H9 (cell line): Measurements from ENCODE around the gene TMEM185B. TPM values are rescaled to one million over a fixed set of nuclear protein-coding genes. Genes with fewer than 3 reads are reported as not detected.

Experiments used
- DNase-seq: peaks from one replicate; pipeline ENCODE4 v3.0.0-alpha.2; 2017
- H2AFZ ChIP-seq: one replicate; pipeline ENCODE4 v1.6.1; 2013; ENCODE audit warnings: mild to moderate bottlenecking, low read length, control low read depth, moderate library complexity
- H2AK5ac ChIP-seq: 2 replicates; pipeline ENCODE4 v1.6.1; 2013; ENCODE audit warnings: low read length, control low read depth, mixed read lengths; ENCODE audit not compliant: insufficient read length
- H2BK120ac ChIP-seq: one replicate; pipeline ENCODE4 v1.6.1; 2013; ENCODE audit warnings: low read depth, mild to moderate bottlenecking, low read length, control low read depth, inconsistent platforms; ENCODE audit not compliant: poor library complexity, severe bottlenecking
- H2BK12ac ChIP-seq: 2 replicates; pipeline ENCODE4 v1.6.1; 2013; ENCODE audit warnings: low read length, control low read depth, mixed read lengths, low read depth; ENCODE audit not compliant: insufficient read length
- H2BK15ac ChIP-seq: 2 replicates; pipeline ENCODE4 v1.6.1; 2013; ENCODE audit warnings: low read depth, low read length, control low read depth
- H2BK20ac ChIP-seq: one replicate; pipeline ENCODE4 v1.6.1; 2013; ENCODE audit warnings: low read depth, mild to moderate bottlenecking, low read length, control low read depth, inconsistent platforms; ENCODE audit not compliant: poor library complexity, severe bottlenecking
- H2BK5ac ChIP-seq: 2 replicates; pipeline ENCODE4 v1.6.1; 2013; ENCODE audit warnings: low read length, control low read depth, mixed read lengths; ENCODE audit not compliant: insufficient read length
- H3K14ac ChIP-seq: 2 replicates; pipeline ENCODE4 v1.6.1; 2013; ENCODE audit warnings: low read length, control low read depth; ENCODE audit not compliant: insufficient read depth
- H3K18ac ChIP-seq: 2 replicates; pipeline ENCODE4 v1.6.1; 2013; ENCODE audit warnings: low read depth, mild to moderate bottlenecking, mixed read lengths, low read length, control low read depth; ENCODE audit not compliant: insufficient read length
- H3K23ac ChIP-seq: 2 replicates; pipeline ENCODE4 v1.6.1; 2013; ENCODE audit warnings: low read length, control low read depth, mixed read lengths, low read depth; ENCODE audit not compliant: insufficient read length
- H3K23me2 ChIP-seq: 2 replicates; pipeline ENCODE4 v1.6.1; 2013; ENCODE audit warnings: low read depth, mild to moderate bottlenecking, mixed read lengths, low read length, control low read depth; ENCODE audit not compliant: insufficient read length, poor library complexity, severe bottlenecking
- H3K27ac ChIP-seq: 2 replicates; pipeline ENCODE4 v1.5.1; 2013; ENCODE audit warnings: low read length, control low read depth, mixed read lengths, low read depth; ENCODE audit not compliant: insufficient read length
- H3K27me3 ChIP-seq: 2 replicates; pipeline ENCODE4 v1.6.1; 2013; ENCODE audit warnings: low read length, control low read depth, inconsistent platforms; ENCODE audit not compliant: insufficient read depth
- H3K4ac ChIP-seq: 2 replicates; pipeline ENCODE4 v1.6.1; 2013; ENCODE audit warnings: low read depth, mild to moderate bottlenecking, control low read depth, inconsistent platforms, low read length, moderate library complexity
- H3K4me1 ChIP-seq: 2 replicates; pipeline ENCODE4 v1.6.1; 2013; ENCODE audit warnings: low read length, control low read depth, inconsistent platforms; ENCODE audit not compliant: insufficient read depth
- H3K4me2 ChIP-seq: 2 replicates; pipeline ENCODE4 v1.6.1; 2013; ENCODE audit warnings: low read length, control low read depth, mixed read lengths; ENCODE audit not compliant: insufficient read length, insufficient read depth
- H3K56ac ChIP-seq: 2 replicates; pipeline ENCODE4 v1.6.1; 2013; ENCODE audit warnings: low read depth, mild to moderate bottlenecking, mixed read lengths, low read length, control low read depth; ENCODE audit not compliant: insufficient read length
- H3K79me1 ChIP-seq: 2 replicates; pipeline ENCODE4 v1.6.1; 2013; ENCODE audit warnings: low read depth, mild to moderate bottlenecking, moderate library complexity, low read length, control low read depth, inconsistent platforms; ENCODE audit not compliant: insufficient read depth, poor library complexity, severe bottlenecking
- H3K79me2 ChIP-seq: 2 replicates; pipeline ENCODE4 v1.6.1; 2013; ENCODE audit warnings: low read length, control low read depth, inconsistent platforms; ENCODE audit not compliant: insufficient read depth
- H3K9ac ChIP-seq: 2 replicates; pipeline ENCODE4 v1.6.1; 2013; ENCODE audit warnings: low read length, control low read depth, mixed read lengths; ENCODE audit not compliant: insufficient read length; ENCODE audit errors: extremely low read depth
- H3K9me3 ChIP-seq: one replicate; pipeline ENCODE4 v1.6.1; 2013; ENCODE audit warnings: low read depth, low read length, inconsistent platforms; ENCODE audit not compliant: control insufficient read depth
- H3T11ph ChIP-seq: one replicate; pipeline ENCODE4 v1.6.1; 2013; ENCODE audit warnings: mild to moderate bottlenecking, low read length, control low read depth, inconsistent platforms
- H4K20me1 ChIP-seq: one replicate; pipeline ENCODE4 v1.6.1; 2013; ENCODE audit not compliant: control insufficient read depth, insufficient read length, insufficient read depth
- H4K5ac ChIP-seq: 2 replicates; pipeline ENCODE4 v1.6.1; 2013; ENCODE audit warnings: low read depth, mild to moderate bottlenecking, mixed read lengths, low read length, control low read depth; ENCODE audit not compliant: insufficient read length
- H4K8ac ChIP-seq: replicated peaks from 2 replicates; pipeline ENCODE4 v1.6.1; 2013; ENCODE audit warnings: low read length, control low read depth, mixed read lengths, low read depth; ENCODE audit not compliant: insufficient read length
- H4K91ac ChIP-seq: 2 replicates; pipeline ENCODE4 v1.6.1; 2013; ENCODE audit warnings: low read depth, mild to moderate bottlenecking, moderate library complexity, mixed read lengths, low read length, control low read depth; ENCODE audit not compliant: insufficient read length
- H3K27ac Mint-ChIP-seq, 3 experiments: 2 replicates in 2 of 3; 3 replicates in 1 of 3; pipeline ENCODE4 v1.8.0; 2020 to 2021; ENCODE audit warnings: mixed read lengths in 3 of 3, mild to moderate bottlenecking in 1 of 3, moderate library complexity in 1 of 3
- H3K27me3 Mint-ChIP-seq: 2 replicates; pipeline ENCODE4 v1.8.0; 2021; ENCODE audit warnings: low read depth, mild to moderate bottlenecking, moderate library complexity, mixed read lengths
- H3K36me3 Mint-ChIP-seq, 3 experiments: 2 replicates in 2 of 3; 3 replicates in 1 of 3; pipeline ENCODE4 v1.8.0; 2020 to 2021; ENCODE audit warnings: low read depth in 3 of 3, mixed read lengths in 3 of 3; ENCODE audit not compliant: insufficient read depth in 1 of 3
- H3K4me1 Mint-ChIP-seq, 2 experiments: 2 replicates each; pipeline ENCODE4 v1.8.0; 2020; ENCODE audit warnings: mixed read lengths in 2 of 2
- H3K4me3 Mint-ChIP-seq, 2 experiments: 2 replicates in 1 of 2; 3 replicates in 1 of 2; pipeline ENCODE4 v1.8.0; 2020 to 2021; ENCODE audit warnings: mild to moderate bottlenecking in 2 of 2, mixed read lengths in 2 of 2, moderate library complexity in 1 of 2
- H3K9me3 Mint-ChIP-seq, 2 experiments: 2 replicates in 1 of 2; 3 replicates in 1 of 2; pipeline ENCODE4 v1.8.0; 2020; ENCODE audit warnings: mild to moderate bottlenecking in 2 of 2, mixed read lengths in 2 of 2, moderate library complexity in 1 of 2
- WGBS: extraction: QIAGEN DNeasy Blood & Tissue Kit; methylation state at CpG from one replicate; pipeline ENCODE4 v1.1.7; 2013; ENCODE audit warnings: missing lambda C conversion rate, low lambda C conversion rate, mixed read lengths; ENCODE audit not compliant: insufficient read length; ENCODE audit errors: extremely low coverage; 5-methylcytosine and 5-hydroxymethylcytosine counted together
- total RNA-seq: library from RNA; stranded (reverse); gene quantifications from 2 replicates; pipeline ENCODE4 v1.2.1, GENCODE V29; 2021
- TF ChIP-seq, protein P1 (sequence below): fragments of 200-600 bp; sonication (generic); conservative IDR thresholded peaks from 3 replicates; pipeline ENCODE4 v1.8.0; 2021; ENCODE audit warnings: antibody characterized with exemption, mild to moderate bottlenecking

TMEM185B gene
- total RNA-seq, 1 experiment from 2014 or later = 29.0 TPM

DNA sequence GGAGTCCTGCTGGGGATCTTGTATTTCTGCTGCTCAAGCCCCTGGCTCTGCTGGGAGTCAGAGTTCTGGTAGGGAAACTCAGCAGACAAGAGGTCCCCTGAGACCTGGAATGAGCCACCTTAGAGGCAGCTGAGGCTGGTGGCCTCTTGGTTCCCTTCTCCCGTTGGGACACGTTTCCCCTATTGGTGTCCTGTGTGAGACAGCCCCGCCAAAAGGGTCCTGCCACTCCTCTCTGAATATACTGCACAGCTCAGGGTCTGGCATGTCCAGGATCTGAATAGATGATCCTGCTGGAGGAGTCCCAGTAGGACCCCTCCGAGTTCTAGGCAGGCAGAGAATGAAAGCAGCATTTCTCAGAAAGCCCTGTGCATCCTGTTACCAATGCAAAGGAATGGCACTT is 27.4 kb upstream of the TMEM185B start:
- H4K91ac ChIP-seq = no peak overlapping the region
- H3K23me2 ChIP-seq = peaks cover 12% of the 10 kb centered on the region
- no peak overlapping the region for H3K27ac ChIP-seq
- no peak overlapping the region for H2BK5ac ChIP-seq
- H2BK120ac ChIP-seq = no peak overlapping the region
- Mint-ChIP-seq H3K9me3 (no peaks in the 10 kb centered on the region; a peak in 1 of 5 replicates), H3K36me3 (peaks cover 0 to 2% (median 0%) of the 10 kb centered on the region in 3 experiments; a peak in 2 of 7 replicates), H3K4me3 (no peak overlapping the region), H3K27me3 (peaks cover 70% of the 10 kb centered on the region), H3K4me1 (peaks cover 44 to 47% of the 10 kb centered on the region in 2 experiments), H3K27ac (no peak overlapping the region)
- H2AK5ac ChIP-seq = no peak overlapping the region
- H2BK12ac ChIP-seq = no peak overlapping the region
- no peak overlapping the region for H2BK20ac ChIP-seq
- no peak overlapping the region for H3K4ac ChIP-seq
- no peak overlapping the region for H3K56ac ChIP-seq
- no peak overlapping the region for H3K4me2 ChIP-seq
- H3K14ac ChIP-seq = no peak overlapping the region
- no CpG with 5 or more reads among the region's 4 CpGs for WGBS
- no peak overlapping the region for H4K5ac ChIP-seq
- no peaks in the 10 kb centered on the region for H3K79me1 ChIP-seq
- no peak for DNase-seq
- H3T11ph ChIP-seq = no peak overlapping the region
- H3K23ac ChIP-seq = no peak overlapping the region
- no peak overlapping the region for H3K9ac ChIP-seq
- H4K8ac ChIP-seq = no peak overlapping the region
- no peak overlapping the region for H2AFZ ChIP-seq
- no peaks in the 10 kb centered on the region for H3K9me3 ChIP-seq
- H3K27me3 ChIP-seq = peaks cover 17% of the 10 kb centered on the region; the same call in 1 of the 2 replicates
- H3K18ac ChIP-seq = no peak overlapping the region
- peaks cover under 1% of the 10 kb centered on the region; the same call in 1 of the 2 replicates for H3K4me1 ChIP-seq
- H4K20me1 ChIP-seq = no peaks in the 10 kb centered on the region
- TF ChIP-seq, protein P1, sequence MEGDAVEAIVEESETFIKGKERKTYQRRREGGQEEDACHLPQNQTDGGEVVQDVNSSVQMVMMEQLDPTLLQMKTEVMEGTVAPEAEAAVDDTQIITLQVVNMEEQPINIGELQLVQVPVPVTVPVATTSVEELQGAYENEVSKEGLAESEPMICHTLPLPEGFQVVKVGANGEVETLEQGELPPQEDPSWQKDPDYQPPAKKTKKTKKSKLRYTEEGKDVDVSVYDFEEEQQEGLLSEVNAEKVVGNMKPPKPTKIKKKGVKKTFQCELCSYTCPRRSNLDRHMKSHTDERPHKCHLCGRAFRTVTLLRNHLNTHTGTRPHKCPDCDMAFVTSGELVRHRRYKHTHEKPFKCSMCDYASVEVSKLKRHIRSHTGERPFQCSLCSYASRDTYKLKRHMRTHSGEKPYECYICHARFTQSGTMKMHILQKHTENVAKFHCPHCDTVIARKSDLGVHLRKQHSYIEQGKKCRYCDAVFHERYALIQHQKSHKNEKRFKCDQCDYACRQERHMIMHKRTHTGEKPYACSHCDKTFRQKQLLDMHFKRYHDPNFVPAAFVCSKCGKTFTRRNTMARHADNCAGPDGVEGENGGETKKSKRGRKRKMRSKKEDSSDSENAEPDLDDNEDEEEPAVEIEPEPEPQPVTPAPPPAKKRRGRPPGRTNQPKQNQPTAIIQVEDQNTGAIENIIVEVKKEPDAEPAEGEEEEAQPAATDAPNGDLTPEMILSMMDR = no peak
- H2BK15ac ChIP-seq = no peak overlapping the region
- H3K79me2 ChIP-seq = no peaks in the 10 kb centered on the region
